GM12892 (cell line): Measurements from ENCODE around the gene CSGALNACT2.

Experiments used
- POLR2A ChIP-seq: IDR thresholded peaks from 2 replicates; pipeline ENCODE4 v1.6.1; 2011; ENCODE audit warnings: low read depth, low read length, control low read depth
- TAF1 ChIP-seq: IDR thresholded peaks from 2 replicates; pipeline ENCODE4 v1.6.1; 2011; ENCODE audit warnings: low read depth, mild to moderate bottlenecking, control low read depth, low read length, borderline replicate concordance

- no peak for TF ChIP-seq POLR2A
- no peak for TF ChIP-seq TAF1
These were observed 58.1 kb downstream of the CSGALNACT2 start for GRCh38 chr10:43196131-43196980.
